ENCODE results near the gene DKC1. TPM values are rescaled to one million over a fixed set of nuclear protein-coding genes. Genes with fewer than 3 reads are reported as not detected.

DKC1 gene
- total RNA-seq (10 to 100 TPM; 21.2 to 45.5 (median 34.6) TPM), polyA plus RNA-seq (10 to 100 TPM; 23.4 to 61.0 (median 38.2) TPM)
- long read RNA-seq, donor 1, transcript DKC1-201 (15 exons, 2,577 nt): major isoform, 18 of 51 reads
- long read RNA-seq, donor 1, partial matches to known transcripts: 31 of 51 reads
- long read RNA-seq, donor 1, other reads (novel, unspliced or antisense): 2 of 51 reads
- long read RNA-seq, donor 2, transcript DKC1-201 (15 exons, 2,577 nt): major isoform, 38 of 63 reads
- long read RNA-seq, donor 2, partial matches to known transcripts: 22 of 63 reads
- long read RNA-seq, donor 2, other reads (novel, unspliced or antisense): 3 of 63 reads

DNA sequence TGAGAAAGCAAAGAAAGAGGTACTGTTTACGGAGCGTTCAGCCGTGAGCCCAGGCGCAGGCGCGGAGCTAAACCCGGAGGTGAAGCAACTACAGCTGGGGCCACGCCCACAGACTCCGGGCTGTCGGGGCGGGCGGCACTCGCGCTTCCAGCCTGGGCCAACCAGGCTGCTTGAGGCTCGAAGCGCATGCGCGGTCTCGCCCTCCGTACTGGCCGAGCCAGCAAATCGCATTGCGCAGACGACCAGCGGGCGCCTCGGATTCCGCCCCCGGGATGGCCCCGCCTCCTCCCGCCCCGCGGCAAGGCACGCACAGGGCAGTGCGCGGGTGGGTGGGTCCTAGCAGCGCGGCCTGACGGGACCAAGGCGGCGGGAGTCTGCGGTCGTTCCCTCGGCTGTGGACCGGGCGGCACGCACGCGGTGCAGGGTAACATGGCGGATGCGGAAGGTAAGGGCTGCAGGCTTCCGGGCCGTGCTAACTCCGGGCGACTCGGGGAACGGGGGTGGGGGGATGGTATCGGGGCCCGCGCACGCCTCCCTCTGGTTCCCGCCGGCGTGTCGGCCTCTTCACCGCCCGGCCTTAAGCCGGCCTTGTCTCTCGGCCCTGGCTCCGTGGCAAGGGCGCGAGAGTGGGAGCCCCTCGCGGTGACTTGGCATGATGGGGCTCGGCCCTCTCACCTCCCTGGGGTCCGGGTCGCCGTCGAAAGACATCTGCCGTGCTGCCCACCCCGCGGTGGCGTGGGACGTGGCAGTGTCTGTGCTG, at the start of gene DKC1:
Gene DKC1 (plus strand): TSS at position 328 of the 760 bp plus-strand sequence. CDS start 102 bp downstream, at position 430.
- intact Hi-C loops (cut with DNase I): no loop called here
- TF ChIP-seq CTCF (IDR thresholded peaks at IDR 0.05): no peak

DNA sequence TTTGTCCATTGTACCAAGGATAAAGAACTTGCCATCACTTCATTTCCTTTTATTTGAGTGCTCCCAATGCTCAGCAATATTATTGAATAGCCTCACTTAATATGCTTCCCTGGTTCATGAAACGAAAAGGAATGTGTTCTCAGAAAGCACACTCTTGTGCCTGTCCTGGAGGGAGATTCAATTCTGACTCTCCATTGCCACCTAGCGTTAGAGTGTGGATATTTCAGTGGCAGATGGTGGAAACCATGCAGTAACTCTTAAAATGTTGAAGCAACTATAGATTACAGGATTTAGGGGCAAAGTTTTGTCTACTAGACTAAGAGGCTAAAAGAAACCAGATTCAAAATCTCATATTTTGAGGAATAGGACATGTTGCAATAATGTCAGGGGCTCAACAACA, 47.7 kb upstream of the DKC1 start:
- Histone ChIP-seq H3K4me1 (no peaks in the 10 kb centered on the region), H3K4me3 (no peak overlapping the region), H3K9me3 (no peaks in the 10 kb centered on the region), H3K36me3 (ENCODE audit: insufficient read depth in 1 of 2, low read depth in 1 of 2) (peaks cover 0 to 4% of the 10 kb centered on the region in 2 donors), H3K27ac (no peak overlapping the region), H3K27me3 (ENCODE audit: insufficient read depth in 3 of 3, low read length in 2 of 3) (no peaks in the 10 kb centered on the region)
- peak; percentile 72 for TF ChIP-seq CTCF (IDR thresholded peaks at IDR 0.05)
- intact Hi-C loops (cut with DNase I): loop anchor here in 1 of 2 donors (2.0 kb wide), 1 partner anchor 34 kb away; no protein-coding TSS in a partner anchor
- 0 to 8% (median 0%) methylated on average over 2 of the region's 2 CpGs for WGBS, 3 donors
- no peak for DNase-seq
- peak; percentile 56 to 76 (median 66) for ATAC-seq

More for the DNA sequence above, at the start of gene DKC1:
- peak; percentile 95 to 97 (median 96) for ATAC-seq
- Histone ChIP-seq H3K4me3 (peak within 1 kb of the TSS; percentile 82), H3K36me3 (ENCODE audit: insufficient read depth in 1 of 2, low read depth in 1 of 2) (peaks cover 0 to 31% of the 10 kb centered on the region in 2 donors), H3K27me3 (ENCODE audit: insufficient read depth in 3 of 3, low read length in 2 of 3) (no peaks in the 10 kb centered on the region), H3K27ac (peak within 1 kb of the TSS; percentile 86), H3K4me1 (no peaks in the 10 kb centered on the region), H3K9me3 (no peaks in the 10 kb centered on the region)
- DNase-seq: peak; percentile 96 to 98
- WGBS, 3 donors: 0 to 29% (median 0%) methylated on average over 18 to 82 of the region's 84 CpGs

- TF ChIP-seq CTCF (IDR thresholded peaks at IDR 0.05): no peak
- no peak for ATAC-seq
- WGBS, 3 donors: 78 to 88% (median 87%) methylated on average over 5 of the region's 5 CpGs
- peaks cover 0 to 3% of the 10 kb centered on the region in 2 donors for H3K36me3 ChIP-seq (ENCODE audit: insufficient read depth in 1 of 2, low read depth in 1 of 2)
- no peaks in the 10 kb centered on the region for H3K27me3 ChIP-seq (ENCODE audit: insufficient read depth in 3 of 3, low read length in 2 of 3)
- no peaks in the 10 kb centered on the region for H3K4me1 ChIP-seq
- H3K9me3 ChIP-seq: no peaks in the 10 kb centered on the region
- H3K27ac ChIP-seq: no peak overlapping the region
- intact Hi-C loops (cut with DNase I): loop anchor here in 1 of 2 donors (2.0 kb wide), 1 partner anchor 33 kb away; no protein-coding TSS in a partner anchor
- H3K4me3 ChIP-seq: no peak overlapping the region
- no peak for DNase-seq
Observed at GRCh38 chrX:154715825-154716224, 46.8 kb upstream of the DKC1 start.

DNA sequence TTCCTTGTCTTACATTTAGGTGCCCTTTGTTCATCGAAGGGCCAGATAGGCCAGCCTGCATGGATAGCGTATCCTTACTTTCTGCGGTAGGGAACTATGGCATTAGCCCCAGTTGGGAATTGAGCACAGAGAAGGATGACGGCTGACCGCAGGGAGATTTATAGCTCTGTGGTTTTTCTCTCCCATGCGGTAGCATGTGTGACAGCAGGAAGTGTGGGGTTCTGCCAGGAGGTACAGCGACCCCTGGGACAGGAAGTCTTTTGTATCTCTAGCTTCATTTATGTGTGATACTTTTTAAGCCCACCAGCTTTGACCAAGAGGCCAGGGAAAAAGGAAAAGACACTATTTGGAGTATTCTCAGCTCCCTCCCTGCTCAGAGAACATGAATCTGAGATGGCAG, 44.8 kb upstream of the DKC1 start:
- no peak overlapping the region for H3K27ac ChIP-seq
- no peaks in the 10 kb centered on the region for H3K9me3 ChIP-seq
- 32 to 44% (median 40%) methylated on average over 7 of the region's 7 CpGs for WGBS, 3 donors
- DNase-seq (no peak), ATAC-seq (peak in 2 of 4 donors; percentile 61 to 73)
- intact Hi-C loops (cut with DNase I): no loop called here
- H3K4me3 ChIP-seq: no peak overlapping the region
- H3K36me3 ChIP-seq (ENCODE audit: insufficient read depth in 1 of 2, low read depth in 1 of 2): no peaks in the 10 kb centered on the region
- H3K27me3 ChIP-seq (ENCODE audit: insufficient read depth in 3 of 3, low read length in 2 of 3): no peaks in the 10 kb centered on the region
- no peak for TF ChIP-seq CTCF (IDR thresholded peaks at IDR 0.05)
- no peaks in the 10 kb centered on the region for H3K4me1 ChIP-seq

Measured in psoas muscle (tissue), 8 donors.